Measurements from ENCODE around the gene GALC. TPM values are rescaled to one million over a fixed set of nuclear protein-coding genes. Genes with fewer than 3 reads are reported as not detected.
A peak's percentile ranks its signal among the peaks of the same experiment; 100 is the strongest.

Gene GALC
- polyA plus RNA-seq, 3 donors = 39.7 to 46.3 (median 39.8) TPM

DNA sequence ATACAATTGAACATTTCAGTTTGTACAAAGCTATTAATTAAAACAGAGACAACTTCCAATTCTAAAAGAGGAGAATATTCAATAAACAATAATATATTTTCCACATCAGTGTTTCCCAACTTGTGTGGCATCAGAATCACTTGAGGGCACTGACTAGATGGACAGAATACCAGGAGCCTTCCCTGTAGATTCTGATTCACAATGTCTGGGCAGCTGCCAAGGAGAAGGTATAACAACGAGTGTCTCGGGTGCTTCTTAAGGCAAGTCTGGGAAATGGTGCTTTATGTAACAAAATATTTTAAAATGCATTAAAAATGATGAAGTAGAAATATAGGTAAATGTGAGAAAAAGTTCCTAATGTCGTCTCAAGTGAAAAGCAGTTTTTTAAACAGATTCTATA lies 26.2 kb downstream of the GALC start:
- no peak for DNase-seq

DNA sequence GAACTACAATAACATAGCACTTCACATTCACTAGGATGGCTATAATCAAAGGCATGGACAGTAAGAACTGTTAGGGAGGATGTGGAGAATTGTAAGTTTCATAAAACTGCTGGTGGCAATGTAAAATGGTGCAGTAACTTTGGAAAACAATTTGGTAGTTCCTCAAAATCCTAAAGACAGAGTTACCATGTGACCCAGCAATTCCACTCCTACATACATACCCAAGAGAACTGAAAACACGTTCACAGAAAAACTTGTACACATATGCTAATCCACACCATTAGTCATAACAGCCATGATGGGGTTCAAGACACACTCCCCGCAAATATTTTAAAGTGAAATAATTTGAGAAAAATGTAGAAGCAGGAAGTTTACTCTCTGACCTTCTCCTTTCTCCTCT lies 31.7 kb downstream of the GALC start:
- DNase-seq = no peak

DNA sequence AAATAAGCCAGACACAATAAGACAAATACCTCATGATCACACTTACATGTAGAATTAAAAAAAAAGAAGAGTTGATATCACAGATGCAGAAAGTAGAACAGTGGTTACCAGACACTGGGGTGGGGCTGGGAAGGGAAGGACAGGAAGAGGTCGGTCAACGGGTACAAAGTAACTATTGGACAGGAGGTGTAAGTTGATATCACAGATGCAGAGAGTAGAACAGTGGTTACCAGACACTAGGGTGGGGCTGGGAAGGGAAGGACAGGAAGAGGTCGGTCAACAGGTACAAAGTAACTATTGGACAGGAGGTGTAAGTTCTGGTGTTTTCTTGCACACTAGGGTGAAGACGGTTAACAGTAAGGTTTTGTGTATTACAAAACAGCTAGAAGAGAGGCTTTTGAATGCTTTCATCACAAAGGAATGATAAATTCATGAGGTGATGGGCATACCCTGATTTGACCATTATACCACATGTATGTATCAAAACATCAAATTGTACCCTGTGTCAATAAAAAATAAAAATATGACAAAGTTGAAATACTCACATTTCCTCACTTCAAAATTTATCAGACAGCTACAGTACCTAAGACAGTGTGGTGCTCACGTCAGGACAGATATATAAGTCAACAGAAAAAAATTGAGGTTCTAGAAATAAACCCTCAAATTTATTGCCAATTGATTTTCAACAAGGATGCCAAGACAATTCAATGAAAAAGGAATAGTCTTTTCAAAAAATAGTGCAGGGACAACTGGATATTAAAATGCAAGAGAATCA lies 32.8 kb downstream of the GALC start:
- no peak for DNase-seq

DNA sequence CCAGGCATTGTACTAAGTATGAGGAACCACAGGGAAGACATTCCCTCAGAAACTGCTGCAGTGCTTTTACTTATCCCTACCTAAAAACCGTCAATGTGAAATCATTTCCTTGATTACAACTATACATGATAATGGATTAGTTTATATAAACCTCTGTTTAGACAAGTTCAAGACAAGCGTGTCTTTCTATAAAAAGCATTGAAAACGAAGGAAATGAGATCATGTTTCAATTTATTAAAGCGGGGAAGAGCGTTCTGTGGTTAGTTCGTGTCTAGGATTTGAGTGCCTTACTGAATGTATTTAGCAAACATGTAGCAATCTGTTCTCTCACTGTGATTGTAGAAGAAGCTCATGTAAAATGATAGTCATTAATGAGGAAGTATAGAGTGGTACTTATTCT lies 37.5 kb downstream of the GALC start:
- no peak for DNase-seq

DNA sequence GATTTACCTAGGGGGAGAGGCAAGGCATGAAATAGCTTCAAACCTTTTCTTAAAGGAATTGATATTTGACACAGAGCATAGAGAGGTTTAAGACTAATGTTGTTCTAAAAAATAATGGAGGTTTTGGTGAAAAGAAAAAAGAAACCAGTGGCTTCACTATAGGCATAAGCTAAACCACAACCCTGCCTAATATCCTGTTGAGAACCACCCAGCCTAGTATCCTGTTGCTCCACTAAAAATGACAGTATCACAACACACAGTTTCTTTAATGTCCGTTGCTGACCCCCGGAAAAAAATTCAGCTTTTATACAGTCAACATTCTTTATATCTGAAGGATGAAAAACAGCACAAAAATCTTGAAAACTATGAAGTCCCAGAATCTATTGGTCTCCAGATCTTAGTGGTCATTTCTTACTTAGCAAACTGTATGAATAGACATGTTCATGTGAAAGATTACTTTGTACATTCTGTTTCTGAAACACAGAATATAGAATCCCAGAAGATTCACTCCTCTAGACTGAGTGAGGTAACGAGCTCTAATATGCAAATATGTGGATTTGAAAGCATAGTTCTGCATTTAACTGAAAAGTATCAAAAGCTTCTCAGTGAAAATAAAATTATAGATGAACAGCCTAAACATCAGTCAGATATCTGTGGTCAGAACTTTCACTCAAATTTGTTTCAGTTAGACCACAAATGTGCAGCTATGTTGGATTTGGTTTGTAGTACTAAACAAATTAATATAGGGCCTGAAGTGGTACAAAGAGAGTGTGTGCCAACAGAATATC lies 40.5 kb downstream of the GALC start:
- DNase-seq = no peak

DNA sequence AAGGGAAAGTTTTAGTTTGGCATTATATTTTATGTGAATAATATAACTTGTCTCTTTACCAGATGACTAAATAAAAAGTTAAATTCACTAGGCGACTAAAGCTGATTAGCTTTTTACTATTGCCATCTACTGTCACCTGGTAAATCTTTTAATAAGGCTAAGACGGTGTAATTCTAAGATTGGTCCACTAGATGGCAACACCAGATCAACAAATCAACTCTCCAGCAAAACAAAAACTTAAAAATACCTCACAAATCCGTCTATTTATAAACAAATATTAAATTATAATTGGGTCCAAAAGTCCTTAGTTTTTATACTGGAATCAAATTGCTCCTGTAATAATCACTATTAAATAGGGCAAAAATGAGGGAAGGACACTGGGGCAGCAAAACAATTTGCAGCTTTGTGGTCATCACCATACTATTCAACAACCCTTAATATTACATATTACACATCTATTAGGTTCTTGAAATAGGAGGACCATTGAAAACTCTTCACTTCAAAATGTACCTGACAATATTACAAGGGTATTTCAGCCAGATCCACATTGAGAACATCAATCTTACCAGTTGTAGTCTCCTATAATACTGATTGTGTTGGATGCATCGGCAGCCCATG lies 47.9 kb downstream of the GALC start:
- DNase-seq = peak; percentile 20

DNA sequence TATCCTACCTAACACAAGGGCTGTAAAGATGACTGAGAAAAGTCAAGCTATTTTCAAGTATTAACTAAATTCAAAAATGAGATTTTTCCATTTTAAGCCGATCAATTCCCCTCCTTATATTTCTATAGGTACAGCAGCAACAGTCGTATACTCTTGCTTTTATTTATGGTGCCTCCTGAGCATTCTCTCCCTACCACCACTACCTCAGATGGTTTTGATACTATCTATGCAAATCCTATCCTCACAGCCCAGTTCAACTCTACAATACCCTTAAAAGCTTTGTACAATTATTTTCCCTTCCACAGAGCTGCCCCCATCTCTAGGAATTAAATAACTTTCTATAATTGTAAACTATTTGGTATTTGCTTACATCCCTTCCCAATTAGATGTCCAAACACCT lies 52.1 kb downstream of the GALC start:
- DNase-seq = no peak

DNA sequence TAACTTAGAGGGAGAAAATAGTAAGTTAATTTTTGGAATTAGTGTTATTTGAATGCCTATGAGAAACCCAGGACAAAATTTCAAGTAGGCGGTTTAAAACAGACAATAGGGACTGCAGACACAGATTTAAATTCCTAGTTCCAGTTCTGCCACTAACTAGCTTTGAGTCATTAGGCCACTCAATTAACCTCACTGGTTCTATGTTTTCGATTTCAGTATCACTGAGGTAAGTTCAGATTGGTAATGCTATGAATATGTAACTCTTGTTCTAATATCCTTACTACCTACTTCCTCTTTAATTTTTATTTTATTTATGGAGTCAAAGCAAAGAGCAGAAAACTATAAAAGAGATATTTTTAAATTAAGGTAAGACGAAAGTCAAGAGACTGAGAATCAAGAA lies 52.6 kb downstream of the GALC start:
- DNase-seq = no peak

DNA sequence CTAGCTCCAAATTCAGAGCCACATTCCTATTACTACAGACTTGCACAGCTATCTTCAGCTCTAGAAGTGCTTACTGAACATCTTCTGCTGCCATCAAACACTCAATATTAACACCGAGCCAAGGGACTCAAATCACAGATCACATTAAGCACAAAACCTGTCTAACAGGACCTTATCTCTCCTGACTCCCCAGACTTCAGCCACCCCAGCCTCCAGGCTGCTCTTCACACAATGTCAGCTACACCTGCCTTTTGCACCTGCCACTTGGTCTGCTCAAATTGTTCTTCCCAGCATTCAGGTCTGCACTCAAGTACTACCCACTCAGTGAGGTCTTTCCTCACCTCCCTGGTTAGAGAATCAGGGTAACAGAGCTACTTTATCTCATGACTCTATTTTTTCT lies 57.1 kb downstream of the GALC start:
- DNase-seq = no peak

DNA sequence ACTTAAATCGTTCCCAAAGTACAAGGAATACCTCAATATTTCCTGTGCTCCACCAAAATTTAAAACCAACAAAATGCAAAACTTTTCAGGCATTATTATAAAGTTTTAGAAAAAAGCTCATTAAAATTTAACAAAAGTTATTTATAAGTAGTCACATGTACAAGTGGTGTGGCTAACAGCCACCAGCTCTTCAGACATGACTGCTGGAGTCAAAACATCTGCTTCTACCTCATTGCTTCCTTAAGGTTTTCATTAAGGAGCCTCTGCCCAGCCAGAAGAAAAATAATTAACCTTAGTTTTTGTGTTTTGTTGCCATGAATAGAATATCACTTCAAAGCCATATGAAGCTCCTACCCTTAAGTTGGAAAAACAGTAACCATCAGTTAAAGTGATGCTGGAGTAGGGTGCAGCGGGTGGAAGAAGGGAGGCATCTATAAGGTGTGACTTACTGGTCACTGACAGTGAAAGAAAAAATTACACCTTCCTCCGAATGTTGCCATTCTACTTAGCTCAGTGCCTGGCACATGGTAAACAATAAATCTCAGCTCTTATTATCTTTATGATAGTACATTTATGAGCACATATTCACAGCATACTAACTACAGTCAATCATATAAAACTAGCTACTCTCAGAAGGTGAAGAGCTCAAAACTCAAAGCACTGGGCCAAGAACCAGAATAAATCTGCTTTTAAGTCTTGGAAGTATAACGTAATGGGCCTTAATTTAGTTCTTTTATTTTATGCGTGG lies 57.7 kb downstream of the GALC start:
- no peak for DNase-seq

DNA sequence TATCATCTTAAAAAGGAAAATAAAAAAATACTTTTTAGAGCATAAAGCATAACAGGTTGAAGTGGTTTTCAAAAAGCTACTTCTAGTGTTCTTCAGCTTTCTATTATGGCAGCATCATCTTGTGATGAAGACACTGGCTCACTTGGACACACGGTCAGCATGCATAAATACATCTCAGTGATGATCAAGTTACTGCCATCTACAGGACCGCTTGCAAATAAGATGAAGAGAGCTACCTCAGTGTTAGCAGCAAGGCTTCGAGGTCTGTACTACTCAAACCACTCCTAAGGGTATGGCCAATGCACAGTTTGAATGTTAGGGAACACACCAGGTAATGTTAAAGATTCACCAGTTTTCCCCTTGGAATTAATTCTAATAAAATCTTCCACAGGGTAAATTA lies 58.8 kb downstream of the GALC start:
- DNase-seq = no peak

DNA sequence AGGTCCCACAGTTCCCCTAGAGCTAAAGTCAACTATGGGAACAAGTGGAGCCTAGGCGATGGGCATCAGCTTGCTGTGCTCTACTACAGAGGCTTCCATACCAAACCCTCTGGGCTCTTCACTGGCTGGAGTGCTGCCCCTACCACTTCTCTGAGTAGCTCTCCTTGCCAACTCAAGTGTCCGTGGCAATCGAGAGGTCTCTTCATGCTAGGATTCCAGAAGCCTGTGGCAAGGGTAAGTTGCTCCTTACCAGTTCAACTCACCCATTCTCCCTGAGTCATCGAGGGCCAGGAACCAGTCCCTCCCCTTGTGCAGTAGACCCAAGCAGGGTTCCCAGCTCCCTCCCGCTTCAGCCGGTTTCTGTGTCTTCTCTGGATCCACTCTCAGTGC lies 76.1 kb downstream of the GALC start:
- DNase-seq = no peak

DNA sequence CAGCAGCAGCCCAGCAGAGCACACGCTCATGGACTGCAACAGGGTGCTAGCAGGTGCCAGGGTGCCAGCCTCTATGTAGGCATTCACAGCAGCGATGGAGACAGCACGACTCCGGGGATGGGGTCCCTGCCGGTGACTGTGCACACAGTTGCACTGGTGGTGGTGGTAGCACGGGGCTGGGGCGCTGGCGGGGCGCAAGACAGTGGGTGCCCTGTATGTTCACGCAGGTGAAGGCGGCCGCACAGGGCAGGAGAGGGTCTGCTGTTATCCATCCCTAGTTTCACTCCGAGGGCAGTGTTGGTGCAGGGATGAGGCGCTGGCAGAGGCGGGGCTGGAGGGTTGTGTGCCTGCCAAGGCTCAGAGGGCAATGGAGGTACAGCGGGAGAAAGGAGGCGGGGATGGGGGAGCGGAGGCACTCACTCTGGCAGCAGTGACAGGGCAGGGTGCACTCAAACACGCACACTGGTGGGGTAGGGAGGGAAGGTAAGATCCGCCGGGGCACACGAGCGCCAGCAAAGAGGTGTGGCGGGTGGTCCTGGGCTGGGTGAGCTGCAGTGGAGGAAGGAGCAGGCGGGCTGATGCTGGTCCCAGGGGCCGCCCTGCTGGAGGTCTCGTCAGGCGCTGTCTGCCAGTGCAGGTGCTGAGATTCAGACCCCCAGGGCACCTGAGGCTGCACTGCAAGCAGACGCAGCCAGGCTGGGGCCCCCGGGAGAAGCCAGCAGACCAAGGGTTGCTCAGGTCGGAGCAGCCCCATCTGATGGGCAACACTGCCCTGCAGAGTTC lies 76.7 kb downstream of the GALC start:
- no peak for DNase-seq

DNA sequence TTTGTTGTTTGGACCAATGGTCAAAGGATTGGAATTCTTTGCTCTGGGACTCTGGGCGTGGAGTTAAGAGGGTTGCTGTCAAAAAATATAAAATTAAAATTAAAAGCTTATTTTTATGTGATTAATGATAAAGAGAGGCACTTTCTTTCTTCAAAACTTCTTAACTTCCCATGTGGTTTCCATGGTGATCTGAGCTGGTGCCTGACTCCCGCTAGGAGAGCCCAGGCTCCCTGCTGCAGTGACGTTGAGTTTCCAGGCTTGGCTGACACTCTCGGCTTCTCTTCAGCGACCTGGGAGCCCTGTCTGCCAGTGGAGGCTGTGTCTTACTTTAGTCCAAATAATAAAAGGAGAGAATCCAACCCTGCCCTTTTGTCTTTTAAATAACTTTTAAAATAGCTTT lies 84.4 kb downstream of the GALC start:
- DNase-seq = no peak

DNA sequence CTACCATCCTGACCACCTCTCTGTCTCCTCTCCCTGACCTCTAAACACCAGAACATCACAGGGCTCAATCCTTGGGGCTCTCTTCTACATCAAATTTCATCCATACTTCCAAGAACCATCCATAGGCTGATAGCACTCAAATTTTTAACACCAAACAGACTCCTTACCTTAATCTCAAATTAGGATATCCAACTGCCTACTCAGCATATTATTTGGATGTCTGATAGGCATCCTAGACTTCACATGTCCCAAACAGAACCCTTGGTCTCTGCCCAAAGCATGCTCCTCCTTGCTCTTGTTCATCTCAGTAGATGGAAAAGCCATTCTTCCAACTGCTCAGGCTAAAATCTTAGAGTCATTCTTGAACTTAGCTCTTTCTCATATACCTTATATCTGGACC lies 91.3 kb downstream of the GALC start:
- DNase-seq = no peak

DNA sequence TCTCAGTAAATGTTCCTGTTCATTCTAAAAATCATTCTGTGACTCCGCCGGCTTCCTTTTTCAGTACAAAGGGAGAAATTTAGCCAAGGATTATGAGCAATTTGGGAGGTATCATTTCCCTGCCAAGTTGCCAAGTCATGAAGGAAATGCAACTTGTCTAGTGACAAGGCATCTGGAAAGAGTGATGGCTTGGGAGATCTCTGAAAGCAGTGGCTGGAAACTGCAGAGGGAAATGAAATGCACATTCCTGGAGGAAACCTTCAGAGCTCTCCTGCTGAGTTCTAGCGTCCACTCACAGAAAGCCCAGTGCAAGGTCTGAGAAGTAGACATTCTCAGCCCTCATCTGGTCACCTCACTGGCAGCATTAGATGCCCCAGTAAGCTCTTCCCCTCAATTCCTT lies 91.7 kb downstream of the GALC start:
- DNase-seq = no peak

DNA sequence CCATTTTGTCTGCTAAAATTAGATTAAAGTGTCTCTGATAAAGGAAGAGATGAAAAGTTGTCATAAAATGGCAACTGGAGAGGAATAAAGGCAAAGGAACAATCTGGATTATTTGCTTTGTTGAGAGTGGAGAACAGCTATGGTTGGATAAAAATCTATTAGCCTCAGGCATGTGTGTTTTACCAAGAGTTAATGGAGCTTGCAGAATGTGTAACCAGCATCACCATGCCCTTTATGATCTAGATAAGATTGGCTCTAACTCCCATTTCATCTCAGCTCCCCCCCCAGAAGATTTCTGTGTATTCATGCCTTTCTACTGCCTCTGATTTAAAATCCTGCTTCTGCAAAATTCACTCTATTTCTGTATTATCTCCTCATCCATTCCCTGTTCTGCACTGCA lies 93.8 kb downstream of the GALC start:
- DNase-seq = no peak

DNA sequence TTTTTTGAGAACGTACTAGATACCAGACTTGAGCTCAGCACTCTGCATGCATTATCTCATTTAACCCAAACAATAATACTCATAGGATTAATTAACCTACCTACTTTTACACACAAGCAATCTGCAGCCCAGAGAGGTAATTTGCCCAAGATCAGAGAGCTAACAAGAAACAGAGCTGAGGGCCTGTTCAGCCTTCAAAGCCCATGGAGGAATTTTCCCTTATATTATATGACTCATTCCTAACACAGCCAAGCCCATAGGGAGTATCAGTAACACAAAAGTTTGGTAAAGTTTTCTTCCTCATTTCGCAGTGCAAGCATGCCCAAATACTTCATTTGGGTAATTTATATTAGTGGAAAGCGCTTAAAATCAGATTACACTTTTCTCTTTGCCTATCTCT lies 94.7 kb downstream of the GALC start:
- DNase-seq = no peak

DNA sequence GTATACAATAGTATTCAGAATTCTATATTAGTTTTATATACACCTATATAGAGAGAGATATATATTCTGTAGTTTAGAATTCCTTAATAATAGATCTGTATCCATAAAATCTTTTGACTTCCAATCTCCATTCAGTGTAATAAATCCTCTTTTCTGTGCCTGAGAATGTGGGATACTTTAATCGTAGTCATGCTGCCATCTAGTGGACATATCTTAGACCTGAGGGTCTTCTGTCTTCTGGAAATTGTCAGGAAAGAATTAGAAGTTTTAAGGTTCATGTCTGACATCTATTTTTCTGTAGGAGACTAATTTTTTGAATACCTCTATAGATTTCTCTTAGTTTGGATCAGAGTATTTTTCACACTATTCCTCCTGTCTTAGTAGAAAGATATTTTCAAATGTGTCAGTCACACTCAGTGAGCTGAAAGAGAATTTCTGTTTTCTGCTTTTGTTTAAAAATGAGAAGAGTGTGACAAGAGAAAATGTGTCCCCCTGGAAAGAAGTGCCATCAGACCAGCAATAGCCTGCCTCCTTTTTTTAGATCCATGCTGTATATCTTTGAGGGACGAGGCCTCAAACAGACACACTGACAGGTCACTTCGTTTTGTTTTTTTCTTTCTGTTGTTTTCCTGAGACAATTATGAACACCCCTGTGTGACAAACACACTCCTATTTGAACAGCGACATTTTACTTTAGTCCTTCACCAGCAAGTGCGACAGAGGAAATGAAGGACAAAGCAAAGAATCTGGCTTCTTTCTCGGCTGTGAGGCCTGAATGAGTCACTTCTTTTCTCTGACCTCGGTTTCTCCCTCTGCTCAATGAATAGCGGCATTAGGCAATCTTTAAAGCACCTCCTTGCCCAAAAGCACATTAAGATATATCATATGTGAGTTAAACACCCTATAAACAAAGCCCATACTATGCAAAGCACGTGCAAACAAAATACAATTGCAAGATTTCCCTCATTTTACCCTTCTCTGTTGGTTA lies 96.3 kb downstream of the GALC start:
- DNase-seq = peak; percentile 70

DNA sequence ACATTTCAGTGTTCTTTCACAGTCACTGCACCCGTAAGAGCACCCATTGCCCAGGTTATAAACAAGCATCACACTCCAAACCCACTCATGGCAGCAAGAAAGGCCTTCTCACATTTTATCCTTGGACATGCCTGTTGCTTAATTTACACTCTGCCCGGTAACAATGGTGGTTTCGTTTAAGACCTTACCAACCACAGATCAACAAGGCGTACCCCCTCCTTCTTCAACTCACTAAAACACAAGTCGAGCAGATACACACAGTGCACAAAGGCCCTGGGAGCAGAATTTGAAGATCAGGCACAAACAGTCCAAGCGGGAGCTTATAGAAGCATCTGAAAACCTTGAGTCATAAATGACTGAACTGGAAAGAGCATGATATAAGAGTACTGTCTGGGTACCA lies 98.1 kb downstream of the GALC start:
- DNase-seq = no peak
